ENCODE measurements around the gene ALG14.

The ALG14 gene

GRCh38 chr1:94962409-94963265 lies 110.1 kb downstream of the ALG14 start:
- H3K9me3 Mint-ChIP-seq: no peaks in the 10 kb centered on the region
- peaks cover 19% of the 10 kb centered on the region for H3K4me1 Mint-ChIP-seq
- no peaks in the 10 kb centered on the region for H3K27me3 Mint-ChIP-seq (ENCODE audit: low read depth)
- no peak for TF ChIP-seq CTCF (IDR thresholded peaks at IDR 0.05; ENCODE audit: unreplicated experiment in 3 of 3)
- peak overlapping the region; percentile 94 to 98 (median 95) for H3K27ac Mint-ChIP-seq
- peak overlapping the region in 2 of 3 experiments; percentile 77 to 83 for H3K4me3 Mint-ChIP-seq
- peaks cover 3% of the 10 kb centered on the region for H3K36me3 Mint-ChIP-seq (ENCODE audit: low read depth)

- peaks cover 3% of the 10 kb centered on the region for H3K36me3 Mint-ChIP-seq (ENCODE audit: low read depth)
- peak overlapping the region in 1 of 3 experiments; percentile 46 for H3K4me3 Mint-ChIP-seq
- TF ChIP-seq CTCF (IDR thresholded peaks at IDR 0.05; ENCODE audit: unreplicated experiment in 3 of 3): no peak
- no peaks in the 10 kb centered on the region for H3K9me3 Mint-ChIP-seq
- peak overlapping the region; percentile 80 to 95 (median 94) for H3K27ac Mint-ChIP-seq
- no peaks in the 10 kb centered on the region for H3K27me3 Mint-ChIP-seq (ENCODE audit: low read depth)
- peaks cover 23% of the 10 kb centered on the region for H3K4me1 Mint-ChIP-seq
These were observed 110.8 kb downstream of the ALG14 start for GRCh38 chr1:94961988-94962387.

GRCh38 chr1:94961582-94961981 lies 111.2 kb downstream of the ALG14 start:
- H3K27ac Mint-ChIP-seq: peak overlapping the region in 2 of 3 experiments; percentile 80 to 94
- no peak overlapping the region for H3K4me3 Mint-ChIP-seq
- no peaks in the 10 kb centered on the region for H3K27me3 Mint-ChIP-seq (ENCODE audit: low read depth)
- no peaks in the 10 kb centered on the region for H3K9me3 Mint-ChIP-seq
- H3K36me3 Mint-ChIP-seq (ENCODE audit: low read depth): peaks cover 3% of the 10 kb centered on the region
- peaks cover 26% of the 10 kb centered on the region for H3K4me1 Mint-ChIP-seq
- TF ChIP-seq CTCF (IDR thresholded peaks at IDR 0.05; ENCODE audit: unreplicated experiment in 3 of 3): no peak

- no peaks in the 10 kb centered on the region for H3K9me3 Mint-ChIP-seq
- peaks cover 3% of the 10 kb centered on the region for H3K36me3 Mint-ChIP-seq (ENCODE audit: low read depth)
- H3K27me3 Mint-ChIP-seq (ENCODE audit: low read depth): no peaks in the 10 kb centered on the region
- TF ChIP-seq CTCF (IDR thresholded peaks at IDR 0.05; ENCODE audit: unreplicated experiment in 3 of 3): no peak
- no peak overlapping the region for H3K4me3 Mint-ChIP-seq
- no peak overlapping the region for H3K27ac Mint-ChIP-seq
- peaks cover 46% of the 10 kb centered on the region for H3K4me1 Mint-ChIP-seq
These were observed 114.7 kb downstream of the ALG14 start for GRCh38 chr1:94958081-94958480.

GRCh38 chr1:94955767-94956632 lies 116.8 kb downstream of the ALG14 start:
- no peak for TF ChIP-seq CTCF (IDR thresholded peaks at IDR 0.05; ENCODE audit: unreplicated experiment in 3 of 3)
- H3K4me3 Mint-ChIP-seq: no peak overlapping the region
- no peaks in the 10 kb centered on the region for H3K36me3 Mint-ChIP-seq (ENCODE audit: low read depth)
- H3K27ac Mint-ChIP-seq: peak overlapping the region; percentile 44 to 90 (median 85)
- no peaks in the 10 kb centered on the region for H3K9me3 Mint-ChIP-seq
- H3K4me1 Mint-ChIP-seq: peaks cover 38% of the 10 kb centered on the region
- H3K27me3 Mint-ChIP-seq (ENCODE audit: low read depth): no peaks in the 10 kb centered on the region
